Measurements from ENCODE around the gene PTPN3.

- TF ChIP-seq CTCF (IDR thresholded peaks at IDR 0.05) (no peak), EZH2 (IDR thresholded peaks at IDR 0.05) (no peak), EZH2phosphoT487 (IDR thresholded peaks at IDR 0.05) (no peak)
Observed at GRCh38 chr9:109335121-109335520, 163.0 kb downstream of the PTPN3 start.
